GM19193 (cell line): ENCODE data around the gene OSBPL5.

ENCODE experiments used
- POLR2A ChIP-seq: IDR thresholded peaks from 4 replicates; pipeline ENCODE4 v1.6.1; 2011; ENCODE audit not compliant: insufficient read depth, insufficient read length; ENCODE audit errors: extremely low read depth

Gene OSBPL5, protein sequence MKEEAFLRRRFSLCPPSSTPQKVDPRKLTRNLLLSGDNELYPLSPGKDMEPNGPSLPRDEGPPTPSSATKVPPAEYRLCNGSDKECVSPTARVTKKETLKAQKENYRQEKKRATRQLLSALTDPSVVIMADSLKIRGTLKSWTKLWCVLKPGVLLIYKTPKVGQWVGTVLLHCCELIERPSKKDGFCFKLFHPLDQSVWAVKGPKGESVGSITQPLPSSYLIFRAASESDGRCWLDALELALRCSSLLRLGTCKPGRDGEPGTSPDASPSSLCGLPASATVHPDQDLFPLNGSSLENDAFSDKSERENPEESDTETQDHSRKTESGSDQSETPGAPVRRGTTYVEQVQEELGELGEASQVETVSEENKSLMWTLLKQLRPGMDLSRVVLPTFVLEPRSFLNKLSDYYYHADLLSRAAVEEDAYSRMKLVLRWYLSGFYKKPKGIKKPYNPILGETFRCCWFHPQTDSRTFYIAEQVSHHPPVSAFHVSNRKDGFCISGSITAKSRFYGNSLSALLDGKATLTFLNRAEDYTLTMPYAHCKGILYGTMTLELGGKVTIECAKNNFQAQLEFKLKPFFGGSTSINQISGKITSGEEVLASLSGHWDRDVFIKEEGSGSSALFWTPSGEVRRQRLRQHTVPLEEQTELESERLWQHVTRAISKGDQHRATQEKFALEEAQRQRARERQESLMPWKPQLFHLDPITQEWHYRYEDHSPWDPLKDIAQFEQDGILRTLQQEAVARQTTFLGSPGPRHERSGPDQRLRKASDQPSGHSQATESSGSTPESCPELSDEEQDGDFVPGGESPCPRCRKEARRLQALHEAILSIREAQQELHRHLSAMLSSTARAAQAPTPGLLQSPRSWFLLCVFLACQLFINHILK

DNA sequence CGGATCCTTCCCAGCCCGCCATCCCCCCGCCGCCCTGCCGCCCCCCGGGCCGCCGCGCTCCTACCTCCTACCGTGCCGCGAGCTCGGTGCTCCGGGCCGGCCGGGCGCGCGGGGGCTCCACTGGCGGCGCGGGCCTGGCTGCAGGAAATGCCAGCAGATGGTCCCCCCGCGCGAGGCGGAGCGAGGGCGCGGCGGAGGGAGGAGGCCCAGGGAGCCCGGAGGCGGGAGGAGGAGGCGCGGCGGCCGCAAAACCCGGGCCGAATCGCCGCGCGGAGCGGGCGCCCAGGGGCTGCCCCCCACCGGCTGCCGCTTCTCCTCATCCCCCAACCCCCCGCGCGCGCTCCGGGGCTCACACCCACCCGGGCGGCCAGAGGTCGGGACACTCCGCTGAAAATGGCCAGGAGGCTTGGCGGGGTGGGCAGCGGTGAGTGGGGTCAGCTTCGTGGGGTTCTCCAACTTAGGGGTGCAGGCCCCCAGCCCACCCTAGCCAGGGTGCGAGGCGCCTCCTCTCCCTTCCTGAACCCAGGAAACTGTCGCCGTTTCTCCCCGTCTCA, at the start of gene OSBPL5:
Gene OSBPL5, minus strand, starts transcription at position 159 of the 554 bp plus-strand sequence. CDS start 36,162 bp downstream, outside the sequence.
- TF ChIP-seq POLR2A, result no peak

DNA sequence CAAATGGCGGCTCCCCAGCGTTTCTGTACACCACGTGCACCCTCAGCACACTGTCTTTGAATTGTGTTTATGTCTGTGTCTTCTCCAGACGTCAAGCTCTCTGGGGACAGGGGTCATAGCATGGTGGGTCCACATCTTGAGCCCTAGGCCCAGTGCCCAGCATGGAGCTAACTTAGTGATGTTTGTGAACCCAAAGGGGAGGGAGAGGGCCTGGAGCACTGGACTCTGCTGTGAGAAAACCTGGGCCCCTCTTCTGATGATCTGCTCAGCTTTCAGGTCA, 49.2 kb upstream of the OSBPL5 start:
- no peak for TF ChIP-seq POLR2A

DNA sequence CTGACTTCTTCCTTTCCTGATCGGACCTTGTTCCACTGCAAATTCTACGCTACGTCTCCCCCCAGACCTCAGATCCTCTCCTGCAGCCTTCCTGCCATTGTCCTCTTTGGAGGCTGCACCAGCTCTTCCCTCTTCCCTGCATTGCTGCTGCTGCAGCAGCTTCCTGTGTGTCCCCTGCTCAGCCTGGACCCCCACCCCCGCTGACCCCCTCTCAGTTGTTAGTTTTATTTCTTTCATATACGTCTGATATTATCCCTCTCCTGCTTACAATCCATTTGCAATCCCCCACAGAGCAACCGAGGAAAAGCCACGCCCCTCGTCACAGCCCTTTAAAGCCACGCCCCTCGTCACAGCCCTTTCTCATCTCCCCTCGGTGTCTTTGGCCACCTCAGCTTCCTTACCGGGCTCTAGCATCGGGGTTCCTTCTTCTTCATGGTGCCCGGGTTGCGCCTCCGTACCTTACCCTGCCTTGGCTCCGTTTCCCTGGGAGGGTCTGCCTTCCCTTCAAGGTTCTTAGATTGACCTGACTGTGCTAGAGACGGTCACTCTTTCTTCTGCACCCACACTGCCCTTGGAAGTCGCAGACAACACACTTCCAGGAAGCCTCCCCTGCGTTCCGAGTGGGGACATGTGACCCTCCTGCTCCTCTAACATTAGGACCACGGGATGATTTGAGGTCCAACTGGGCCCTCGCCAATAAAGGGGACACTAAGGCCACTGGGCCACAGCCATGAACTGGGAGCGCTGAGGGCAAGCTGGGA, 48.7 kb upstream of the OSBPL5 start:
- no peak for TF ChIP-seq POLR2A

DNA sequence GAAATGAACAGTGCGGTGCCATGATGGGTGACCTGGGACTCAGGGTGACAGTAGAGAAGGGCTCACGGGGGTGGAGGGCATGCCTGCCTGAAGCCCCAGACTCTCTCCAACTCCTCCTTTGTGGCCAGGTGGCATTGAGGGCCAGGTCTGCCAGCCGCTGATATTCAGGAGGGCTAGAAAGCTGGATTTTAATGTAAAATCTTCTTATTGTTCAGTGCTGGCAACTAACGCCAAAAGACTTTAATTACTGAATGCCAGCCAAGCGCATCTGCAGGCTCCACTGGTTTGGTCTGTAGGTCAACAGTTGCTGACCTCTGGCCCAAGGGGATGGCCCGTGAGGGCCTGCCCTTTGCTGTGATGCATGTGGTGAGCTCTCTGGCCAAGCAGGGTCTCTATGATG, 43.2 kb upstream of the OSBPL5 start:
- TF ChIP-seq POLR2A, result no peak

DNA sequence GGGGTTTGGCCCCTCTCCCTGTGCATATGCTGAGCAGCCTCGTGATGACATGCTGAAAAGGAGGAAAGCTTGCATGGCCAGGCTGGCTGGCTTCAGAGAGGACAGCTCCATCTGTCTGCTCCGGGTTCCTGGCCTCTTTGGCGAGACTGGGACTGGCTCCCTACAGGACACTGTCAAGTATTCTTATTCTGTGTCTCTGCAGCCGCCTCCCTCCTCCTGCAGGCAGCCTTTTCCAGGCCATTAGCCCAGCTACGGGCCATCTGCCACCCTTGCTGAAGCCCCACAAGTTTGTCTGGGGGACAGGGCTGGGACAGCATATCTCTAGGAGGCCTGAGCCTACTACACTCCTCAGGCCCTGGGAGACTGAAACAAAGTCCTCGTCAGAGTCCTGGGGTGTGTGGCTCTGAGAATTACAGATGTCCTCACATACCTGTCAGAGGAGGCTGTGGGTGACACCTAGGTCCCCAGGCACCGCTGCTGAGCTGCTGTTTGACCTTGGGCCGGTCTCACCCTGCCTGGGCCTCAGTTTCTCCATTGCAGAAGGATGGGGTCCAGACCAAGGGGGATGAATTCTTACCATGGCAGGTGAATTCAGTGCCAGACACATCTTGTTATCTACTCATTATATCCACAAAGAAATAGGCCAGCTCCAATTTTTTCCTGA, 42.5 kb upstream of the OSBPL5 start:
- TF ChIP-seq POLR2A, result no peak

DNA sequence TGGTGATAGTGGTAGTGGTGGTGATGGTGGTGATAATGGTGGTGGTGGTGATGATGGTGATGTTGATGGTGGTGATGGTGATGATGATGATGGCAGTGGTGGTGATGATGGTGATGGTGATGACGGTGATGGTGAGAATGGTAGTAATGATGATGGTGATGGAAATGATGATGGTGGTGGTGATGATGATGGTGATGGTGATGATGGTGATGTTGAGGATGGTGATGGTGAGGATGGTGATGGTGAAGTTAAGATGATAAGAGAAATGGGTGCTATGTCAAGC, 41.8 kb upstream of the OSBPL5 start:
- TF ChIP-seq POLR2A, result no peak

DNA sequence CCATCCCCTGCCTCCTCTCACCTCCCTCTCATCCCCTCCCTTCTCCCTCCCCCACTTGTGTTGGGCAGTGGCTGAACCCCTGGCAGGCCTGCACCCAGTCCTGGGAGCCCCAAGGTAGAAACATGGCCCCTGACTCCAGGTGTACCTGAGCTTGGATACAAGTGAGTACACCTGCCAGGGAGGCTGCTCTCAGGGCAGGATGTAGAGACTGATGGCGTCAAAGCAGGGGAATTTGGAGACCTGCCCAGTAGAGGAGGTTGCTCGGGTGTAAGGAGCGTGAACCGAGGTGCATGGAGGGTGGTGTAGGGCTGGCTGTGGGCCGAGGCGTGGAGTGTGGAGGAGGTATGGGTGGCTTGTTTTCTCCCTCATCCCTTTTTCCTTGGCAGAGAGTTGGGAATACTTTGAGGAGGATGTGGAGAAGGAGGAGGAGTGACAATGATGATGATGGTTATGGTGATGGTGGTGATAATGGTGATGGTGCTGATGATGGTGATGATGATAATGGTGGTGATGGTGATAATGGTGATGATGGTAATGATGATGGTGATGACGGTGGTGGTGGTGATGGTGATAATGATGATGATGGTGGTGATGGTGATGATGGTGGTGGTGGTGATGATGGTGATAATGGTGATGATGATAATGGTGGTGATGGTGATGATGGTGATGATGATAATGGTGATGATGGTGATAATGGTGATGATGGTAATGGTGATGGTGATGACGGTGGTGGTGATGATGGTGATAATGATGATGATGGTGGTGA, 41.2 kb upstream of the OSBPL5 start:
- TF ChIP-seq POLR2A, result no peak

DNA sequence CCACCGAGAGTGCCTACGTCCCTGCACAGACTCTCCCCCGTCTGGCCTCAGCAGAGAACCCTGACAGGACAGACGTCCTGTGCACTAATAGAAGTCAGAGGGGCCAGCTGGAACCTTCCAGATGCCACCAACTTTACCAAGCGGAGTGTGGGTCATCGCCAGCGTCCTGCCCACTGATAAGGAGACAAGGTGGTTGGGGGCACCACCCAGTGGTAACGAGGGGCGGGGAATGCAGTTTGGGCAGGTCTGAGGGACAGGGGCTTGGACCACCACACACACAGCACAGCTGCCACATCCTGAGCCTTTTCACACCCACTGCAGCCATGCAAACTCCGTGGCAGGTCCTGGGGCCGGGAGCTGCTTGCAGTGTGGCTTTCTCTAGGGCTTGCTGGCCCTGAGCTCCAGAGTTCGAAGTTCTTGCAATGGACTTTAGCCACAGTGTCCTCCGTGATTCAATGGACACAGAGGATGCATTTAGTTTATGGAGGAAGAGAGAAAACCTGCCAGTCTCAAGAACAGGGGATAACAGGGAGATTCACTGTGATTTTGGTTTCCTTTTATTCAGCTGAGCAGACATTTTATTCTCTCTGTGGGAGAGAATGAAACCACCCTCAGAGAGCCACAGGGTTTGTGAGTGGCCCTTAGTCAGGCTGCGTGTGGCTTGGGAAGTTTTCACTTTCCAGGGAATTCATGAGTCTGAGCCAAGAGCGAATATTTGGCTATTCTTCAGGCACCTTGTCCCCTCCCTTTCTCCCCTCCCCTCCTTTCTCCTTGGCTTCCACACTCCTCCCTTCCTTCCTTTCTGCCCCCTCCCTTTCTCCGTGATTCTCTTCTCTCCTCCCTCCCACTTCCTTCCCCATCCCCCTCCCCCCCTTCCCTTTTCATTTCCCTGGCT, 40.4 kb upstream of the OSBPL5 start:
- TF ChIP-seq POLR2A, result no peak

DNA sequence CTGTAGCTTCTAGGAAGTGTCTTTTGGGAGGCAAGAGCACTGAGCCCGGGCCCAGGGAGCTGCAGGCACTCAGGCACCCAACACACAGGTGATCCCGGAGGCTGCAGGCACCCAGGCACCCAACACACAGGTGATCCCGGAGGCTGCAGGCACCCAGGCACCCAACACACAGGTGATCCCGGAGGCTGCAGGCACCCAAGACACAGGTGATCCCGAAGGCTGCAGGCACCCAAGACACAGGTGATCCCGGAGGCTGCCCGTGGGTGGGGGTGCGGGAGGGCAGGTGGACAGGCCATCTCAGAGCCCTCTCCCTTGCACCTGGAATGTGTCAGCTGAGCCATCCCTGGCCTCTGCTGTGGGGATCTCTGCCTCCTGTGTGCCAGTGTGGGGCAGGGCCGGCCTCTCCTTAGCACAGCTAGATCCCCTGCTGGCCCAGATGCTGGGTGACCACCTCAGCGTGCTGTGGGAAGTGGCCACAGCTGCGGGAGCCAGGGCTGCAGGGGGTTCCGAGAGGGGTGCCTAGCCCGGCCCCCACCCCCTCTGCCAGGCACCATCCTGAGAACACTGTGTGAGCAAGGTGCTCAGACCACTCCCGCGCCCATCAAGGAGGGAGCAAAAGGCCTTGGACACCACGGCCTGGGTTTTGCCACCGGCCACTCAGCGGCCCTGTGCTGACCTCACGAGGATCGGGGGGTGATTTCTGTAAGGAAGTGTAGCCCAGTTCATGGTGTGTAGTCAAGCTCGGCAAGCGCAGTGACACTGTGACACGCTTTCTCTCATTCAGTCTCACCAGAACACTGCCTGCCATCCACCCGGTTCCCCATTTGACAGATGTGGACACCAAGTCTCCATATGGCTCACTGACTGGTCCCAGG, 39.3 kb upstream of the OSBPL5 start:
- TF ChIP-seq POLR2A, result no peak

DNA sequence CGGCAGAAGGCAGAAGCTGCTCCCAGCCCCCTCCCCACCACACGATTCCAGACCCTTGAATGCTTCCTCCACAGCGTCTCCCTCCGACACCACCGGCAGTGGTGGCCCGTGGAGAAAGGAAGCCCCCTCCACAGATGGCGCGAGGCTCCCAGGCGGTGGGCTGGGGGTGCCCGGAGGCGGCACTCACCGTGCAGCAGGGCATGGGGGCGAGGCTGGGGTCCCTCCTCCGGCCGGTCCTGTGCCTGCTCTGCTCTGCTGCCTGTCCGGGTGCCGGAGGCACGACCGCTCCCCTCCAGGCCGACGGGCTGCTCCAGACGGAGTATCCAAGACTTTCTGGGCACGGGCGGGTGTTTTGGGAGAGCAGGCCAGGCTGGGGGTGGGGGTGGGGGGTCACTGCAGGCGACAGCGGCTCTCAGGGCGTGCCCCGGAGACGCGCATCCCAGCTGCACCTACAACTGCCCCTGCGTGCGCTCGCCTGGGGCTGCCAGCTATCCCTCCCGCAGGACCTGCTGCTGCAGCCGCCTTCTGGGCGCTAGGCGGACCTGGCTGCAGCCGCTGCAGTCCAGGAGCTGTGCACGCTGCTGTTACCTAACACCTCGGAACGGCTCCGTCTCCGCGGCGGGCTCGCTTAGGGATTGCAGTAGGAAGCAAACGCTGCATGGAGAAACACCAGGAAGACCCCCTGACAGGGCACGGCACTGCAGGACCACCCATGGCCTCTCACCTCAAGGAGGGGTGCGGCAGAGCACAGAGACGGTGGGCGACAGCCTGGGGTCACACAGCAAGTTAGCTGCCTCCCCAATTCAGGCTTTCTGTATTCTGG, 38.3 kb upstream of the OSBPL5 start:
- no peak for TF ChIP-seq POLR2A

DNA sequence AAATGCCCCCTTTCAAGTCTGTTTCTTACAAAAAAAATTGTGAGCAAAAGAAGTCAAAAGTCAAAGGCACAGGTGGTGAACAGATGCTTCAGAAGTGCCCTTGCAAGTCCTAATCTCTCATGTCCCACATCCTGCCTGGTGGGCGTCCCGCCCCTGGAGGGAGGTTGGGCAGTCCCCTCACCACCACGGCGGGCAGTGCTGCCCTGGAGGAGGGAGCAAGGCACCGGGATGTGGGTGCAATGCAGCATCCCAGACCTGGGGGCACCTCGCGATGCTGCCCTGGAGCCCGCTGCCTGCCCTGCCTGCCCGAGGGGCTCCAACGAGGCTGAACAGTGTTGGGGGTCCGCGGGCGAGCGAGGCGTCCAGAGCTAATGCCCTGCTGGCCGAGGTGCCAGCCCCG, 37.6 kb upstream of the OSBPL5 start:
- no peak for TF ChIP-seq POLR2A

DNA sequence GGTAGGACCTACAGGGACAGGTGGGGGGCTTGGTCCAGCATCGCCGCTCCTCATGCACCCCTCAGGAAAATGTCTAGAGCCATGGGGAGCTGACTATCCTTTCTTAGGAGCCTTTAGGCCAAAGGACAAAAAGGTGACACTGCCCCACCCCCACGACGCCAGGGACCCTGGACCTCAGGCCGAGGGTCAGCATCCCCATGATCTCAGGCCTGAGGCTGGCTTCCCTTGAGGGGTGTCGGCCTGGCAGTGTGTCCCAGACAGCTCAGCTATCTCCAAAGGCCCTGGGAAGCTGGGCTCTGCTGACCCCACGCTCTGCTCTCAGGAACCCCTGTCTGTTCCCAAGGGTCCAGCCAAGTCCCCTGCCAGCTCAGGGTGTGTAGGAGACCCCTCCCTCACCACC, 37.2 kb upstream of the OSBPL5 start:
- TF ChIP-seq POLR2A, result no peak

DNA sequence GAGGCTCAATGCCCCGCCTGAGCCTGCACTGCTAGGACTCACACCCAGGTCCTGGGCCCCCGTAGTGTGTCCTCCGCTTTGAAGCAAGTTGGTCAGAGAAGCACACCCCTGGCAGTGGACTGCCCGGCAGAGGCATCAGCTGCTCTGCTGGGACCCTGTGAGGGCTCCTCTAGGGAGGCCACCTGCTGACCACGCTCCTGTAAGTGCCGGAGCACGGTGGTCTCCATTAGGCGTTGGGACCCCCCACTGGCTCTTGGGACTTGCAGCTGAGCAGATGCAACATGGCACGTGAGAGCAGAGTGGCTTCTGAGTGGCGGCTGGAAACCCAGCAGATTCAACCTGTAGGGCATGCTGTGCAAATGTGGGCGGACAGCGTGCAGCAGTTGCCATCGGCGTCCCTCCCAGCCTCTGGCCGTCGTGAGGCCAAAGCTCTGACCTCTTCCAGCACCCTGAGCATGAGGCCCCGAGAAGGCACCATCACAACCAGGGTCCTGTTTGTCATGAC, 36.6 kb upstream of the OSBPL5 start:
- TF ChIP-seq POLR2A, result no peak
